ENCODE data around the gene SLC36A3. TPM values are rescaled to one million over a fixed set of nuclear protein-coding genes. Genes with fewer than 3 reads are reported as not detected.

SLC36A3 gene
- total and polyA plus RNA-seq, 2 of the 8 experiments (the other 6 are each of a cell fraction or from before 2014, with no cell fraction given) = not detected

DNA sequence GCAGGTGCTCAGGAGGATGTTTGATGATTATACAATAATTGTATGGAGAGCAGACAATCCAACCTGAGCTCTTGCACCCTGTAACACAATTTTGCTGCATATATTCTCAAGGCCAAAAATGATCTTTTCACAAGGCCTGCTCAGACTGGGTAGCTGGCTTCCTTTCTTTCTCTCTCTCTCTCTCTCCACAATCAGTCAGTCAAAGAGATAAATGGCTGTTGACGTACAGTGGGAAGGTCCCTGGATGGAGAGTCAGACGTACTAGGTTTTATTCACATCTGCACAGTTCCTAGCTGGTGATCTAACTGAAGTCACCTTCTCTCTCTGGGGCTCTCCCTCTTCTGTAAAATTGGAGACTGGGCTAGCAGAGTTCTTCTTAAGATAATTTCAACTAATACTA is 24.0 kb upstream of the SLC36A3 start:
- ChIA-PET CTCF (ENCODE audit: partially characterized antibody) (interaction anchor here (0.9 kb wide), 1 partner anchor 58 kb away, joined by 3 read pairs; no protein-coding TSS in a partner anchor), POLR2A (ENCODE audit: partially characterized antibody) (no interaction called here)
- no peak overlapping the region for H2AFZ ChIP-seq (ENCODE audit: low read length)

More for the DNA sequence above, 24.0 kb upstream of the SLC36A3 start:
- Histone ChIP-seq H2BK12ac (ENCODE audit: low read depth, low read length) (no peak overlapping the region), H3K9ac (replicated peaks in 1 of 4; ENCODE audit: extremely low read depth in 1 of 4, low read depth in 3 of 4, low read length in 3 of 4) (no peak overlapping the region), H3K56ac (replicated peaks; ENCODE audit: insufficient read length, low read depth, low read length) (no peak overlapping the region), H3K9me3 (ENCODE audit: insufficient read depth in 2 of 2, low read depth in 1 of 2, low read length in 1 of 2) (no peaks in the 10 kb centered on the region), H2BK15ac (ENCODE audit: low read length) (no peak overlapping the region), H3K18ac (ENCODE audit: extremely low read depth, low read length) (no peak overlapping the region), H2BK20ac (ENCODE audit: low read length) (no peak overlapping the region), H4K5ac (ENCODE audit: insufficient read length, low read depth, low read length) (no peak overlapping the region), H4K20me1 (replicated peaks in 1 of 2; ENCODE audit: control insufficient read depth in 1 of 2, insufficient read depth in 2 of 2, low read length in 2 of 2) (no peaks in the 10 kb centered on the region), H3K4me3 (ENCODE audit: extremely low read depth in 1 of 4, insufficient read depth in 2 of 4, low read depth in 3 of 4, low read length in 4 of 4) (no peak overlapping the region), H3K4me1 (replicated peaks in 1 of 4; ENCODE audit: control insufficient read depth in 3 of 4, insufficient read depth in 4 of 4, low read length in 3 of 4) (peaks cover 0 to 4% (median 2%) of the 10 kb centered on the region in 4 experiments; a peak in 2 of 7 replicates), H3K14ac (ENCODE audit: insufficient read length) (no peak overlapping the region), H3K23ac (ENCODE audit: insufficient read length) (no peak overlapping the region), H3K36me3 (ENCODE audit: control insufficient read depth in 2 of 4, insufficient read depth in 4 of 4, low read length in 3 of 4) (no peaks in the 10 kb centered on the region), H3K4me2 (ENCODE audit: insufficient read depth in 1 of 2, low read depth in 2 of 2, low read length in 2 of 2) (no peak overlapping the region), H2AK5ac (ENCODE audit: low read depth, low read length) (no peak overlapping the region), H3K27me3 (replicated peaks in 1 of 4; ENCODE audit: control insufficient read depth in 3 of 4, extremely low read depth in 1 of 4, insufficient read depth in 3 of 4, low read length in 3 of 4) (no peaks in the 10 kb centered on the region), H3K4ac (replicated peaks; ENCODE audit: insufficient read length, low read depth, low read length) (no peak overlapping the region), H3K23me2 (ENCODE audit: low read depth, low read length) (no peaks in the 10 kb centered on the region), H4K8ac (ENCODE audit: extremely low read depth, insufficient read depth, low read length) (no peak overlapping the region), H3K79me2 (ENCODE audit: control insufficient read depth in 1 of 2, insufficient read depth in 2 of 2, low read length in 2 of 2) (no peaks in the 10 kb centered on the region), H2BK120ac (replicated peaks; ENCODE audit: low read depth, low read length) (no peak overlapping the region), H4K91ac (replicated peaks; ENCODE audit: insufficient read length, low read length) (no peak overlapping the region), H3K27ac (ENCODE audit: low read depth, low read length) (no peak overlapping the region), H2BK5ac (ENCODE audit: low read depth, low read length) (no peak overlapping the region), H3K79me1 (ENCODE audit: low read depth, low read length) (no peaks in the 10 kb centered on the region)
- FAIRE-seq (no peak), DNase-seq (ENCODE audit: low read depth in 1 of 2, low spot score in 2 of 2) (no peak)
- TF ChIP-seq CHD2 (IDR thresholded peaks at IDR 0.05; ENCODE audit: low read length) (no peak), CTCF (IDR thresholded peaks at IDR 0.05; ENCODE audit: control extremely low read depth in 1 of 3, insufficient read depth in 1 of 3, low read depth in 1 of 3, low read length in 3 of 3) (no peak)
- WGBS, 2 experiments (ENCODE audit: extremely low coverage in 1 of 2, insufficient coverage in 1 of 2, insufficient read length in 1 of 2, insufficient replicate concordance in 2 of 2, low coverage in 1 of 2, low lambda C conversion rate in 2 of 2, missing lambda C conversion rate in 1 of 2) = 86% methylated on average over 2 of the region's 2 CpGs; no CpG with 5 or more reads in 1 of the 2 experiments

All from H1 (cell line).